ENCODE results near the gene PLEKHM3.

Gene PLEKHM3

DNA sequence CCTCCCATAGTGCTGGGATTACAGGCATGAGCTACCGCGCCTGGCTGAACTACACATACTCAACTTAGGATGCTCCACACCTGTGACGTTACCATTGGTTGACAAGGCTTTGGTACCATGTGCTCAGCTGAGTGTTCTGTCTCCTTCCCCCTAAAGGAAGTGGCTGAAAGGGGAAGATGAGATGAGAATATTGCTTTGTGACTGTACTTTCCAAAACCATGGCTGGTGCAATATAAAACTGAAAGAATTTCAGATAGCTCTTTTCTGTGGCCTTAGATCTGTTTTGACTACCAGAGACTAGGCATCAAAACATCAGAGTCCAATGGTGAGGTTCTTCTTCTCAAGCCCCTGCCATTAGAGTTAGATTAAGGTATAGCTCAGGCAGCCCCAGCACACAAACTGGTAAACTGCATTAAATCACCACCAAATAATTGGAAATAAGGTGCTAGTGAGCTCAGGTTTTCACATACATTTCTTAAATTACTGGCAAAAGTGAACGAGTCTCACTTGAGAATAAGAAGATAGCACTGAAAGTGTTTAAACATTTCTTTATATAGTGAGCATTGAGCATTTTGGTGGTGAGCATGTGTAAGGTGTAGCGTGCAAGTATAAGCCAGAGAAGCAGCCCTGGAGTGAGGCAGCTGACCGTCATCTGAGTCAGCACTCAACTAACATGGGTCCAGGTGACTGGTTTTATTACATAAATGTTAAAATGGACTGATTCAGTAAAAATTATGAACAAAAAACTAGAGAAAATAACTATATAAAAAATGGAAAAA lies 142.1 kb downstream of the PLEKHM3 start:
- H3K9me3 ChIP-seq (ENCODE audit: insufficient read depth, low read length): no peaks in the 10 kb centered on the region
- H3K27me3 ChIP-seq (ENCODE audit: insufficient read depth, insufficient read length): no peaks in the 10 kb centered on the region
- H3K9ac ChIP-seq (ENCODE audit: insufficient read length, low read depth): no peak overlapping the region
- H3K4me1 ChIP-seq (ENCODE audit: insufficient read depth, insufficient read length): no peaks in the 10 kb centered on the region
- no peak for DNase-seq (ENCODE audit: low read depth, low spot score)
- no peak for TF ChIP-seq SUZ12 (IDR thresholded peaks at IDR 0.05; ENCODE audit: extremely low read depth, insufficient read depth, insufficient read length)
- no peak for TF ChIP-seq YY1 (IDR thresholded peaks at IDR 0.05; ENCODE audit: insufficient read depth, insufficient read length)
- no peak for TF ChIP-seq ZNF274 (IDR thresholded peaks at IDR 0.05; ENCODE audit: low read depth, low read length)
- no peak overlapping the region for H3K4me3 ChIP-seq (ENCODE audit: insufficient read length, low read depth)
- no peaks in the 10 kb centered on the region for H3K36me3 ChIP-seq (ENCODE audit: insufficient read depth, insufficient read length, low read length)

GRCh38 chr2:207881902-207882301 lies 143.4 kb downstream of the PLEKHM3 start:
- DNase-seq (ENCODE audit: low read depth, low spot score): no peak
- Histone ChIP-seq H3K4me3 (ENCODE audit: insufficient read length, low read depth) (no peak overlapping the region), H3K4me1 (ENCODE audit: insufficient read depth, insufficient read length) (no peaks in the 10 kb centered on the region), H3K9ac (ENCODE audit: insufficient read length, low read depth) (no peak overlapping the region), H3K27me3 (ENCODE audit: insufficient read depth, insufficient read length) (no peaks in the 10 kb centered on the region), H3K9me3 (ENCODE audit: insufficient read depth, low read length) (no peaks in the 10 kb centered on the region), H3K36me3 (ENCODE audit: insufficient read depth, insufficient read length, low read length) (no peaks in the 10 kb centered on the region)
- no peak for TF ChIP-seq SUZ12 (IDR thresholded peaks at IDR 0.05; ENCODE audit: extremely low read depth, insufficient read depth, insufficient read length)
- TF ChIP-seq ZNF274 (IDR thresholded peaks at IDR 0.05; ENCODE audit: low read depth, low read length): no peak
- no peak for TF ChIP-seq YY1 (IDR thresholded peaks at IDR 0.05; ENCODE audit: insufficient read depth, insufficient read length)

DNA sequence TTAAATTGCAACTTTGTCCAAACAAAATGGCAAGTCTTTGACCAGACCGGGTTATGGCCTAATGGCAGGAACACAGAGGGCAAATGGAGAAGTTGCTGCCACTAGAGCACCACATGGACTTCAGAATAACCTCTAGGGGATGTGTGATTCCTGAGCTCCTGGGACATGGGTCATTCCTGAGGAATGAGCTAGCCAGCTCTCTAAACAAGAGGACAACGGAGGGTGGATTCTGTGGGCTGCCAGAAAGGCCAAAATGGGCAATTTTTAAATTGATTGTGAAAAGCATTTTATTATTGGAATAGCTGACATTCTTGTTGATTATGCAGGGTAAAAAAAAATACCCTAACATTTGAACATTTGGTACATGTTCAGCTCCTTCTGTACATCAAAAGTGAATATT lies 145.8 kb downstream of the PLEKHM3 start:
- no peak for TF ChIP-seq SUZ12 (IDR thresholded peaks at IDR 0.05; ENCODE audit: extremely low read depth, insufficient read depth, insufficient read length)
- TF ChIP-seq YY1 (IDR thresholded peaks at IDR 0.05; ENCODE audit: insufficient read depth, insufficient read length): no peak
- TF ChIP-seq ZNF274 (IDR thresholded peaks at IDR 0.05; ENCODE audit: low read depth, low read length): no peak
- Histone ChIP-seq H3K9ac (ENCODE audit: insufficient read length, low read depth) (no peak overlapping the region), H3K4me3 (ENCODE audit: insufficient read length, low read depth) (no peak overlapping the region), H3K36me3 (ENCODE audit: insufficient read depth, insufficient read length, low read length) (no peaks in the 10 kb centered on the region), H3K4me1 (ENCODE audit: insufficient read depth, insufficient read length) (no peaks in the 10 kb centered on the region), H3K9me3 (ENCODE audit: insufficient read depth, low read length) (no peaks in the 10 kb centered on the region), H3K27me3 (ENCODE audit: insufficient read depth, insufficient read length) (no peaks in the 10 kb centered on the region)
- DNase-seq (ENCODE audit: low read depth, low spot score): no peak

DNA sequence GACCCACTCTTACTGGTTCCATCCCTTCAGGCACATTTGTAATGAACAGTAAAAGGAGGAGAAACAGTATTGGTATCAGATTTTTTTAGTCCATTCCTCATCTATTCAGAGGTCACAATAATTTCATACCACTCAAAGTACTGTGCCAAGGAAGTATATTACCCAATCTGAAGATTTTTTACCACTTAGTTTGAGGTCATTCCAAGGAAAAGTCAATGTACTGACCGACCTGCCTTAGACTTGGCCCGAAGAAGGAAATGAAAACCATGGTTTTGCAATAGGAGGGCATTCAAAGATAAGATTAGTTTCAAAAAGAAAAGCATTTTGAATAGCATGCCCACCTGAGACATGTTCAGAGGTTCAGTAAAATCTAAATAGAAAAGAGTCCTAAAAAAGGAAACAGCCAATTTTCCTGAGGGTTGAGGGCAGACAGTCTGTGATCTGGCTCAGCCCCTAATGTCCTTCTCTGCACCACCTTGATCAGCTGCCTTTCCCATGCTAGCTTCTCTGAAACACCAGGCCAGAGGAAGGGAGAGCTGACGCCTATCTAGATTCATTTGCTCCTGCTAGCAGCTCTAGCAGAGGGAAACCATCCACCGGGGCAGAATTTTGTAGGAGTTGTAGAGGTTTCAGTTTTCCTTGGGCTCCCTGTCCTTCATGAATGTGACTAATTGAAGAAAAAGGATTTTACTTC lies 148.3 kb downstream of the PLEKHM3 start:
- TF ChIP-seq SUZ12 (IDR thresholded peaks at IDR 0.05; ENCODE audit: extremely low read depth, insufficient read depth, insufficient read length) (no peak), ZNF274 (IDR thresholded peaks at IDR 0.05; ENCODE audit: low read depth, low read length) (no peak), YY1 (IDR thresholded peaks at IDR 0.05; ENCODE audit: insufficient read depth, insufficient read length) (no peak)
- H3K4me3 ChIP-seq (ENCODE audit: insufficient read length, low read depth): no peak overlapping the region

DNA sequence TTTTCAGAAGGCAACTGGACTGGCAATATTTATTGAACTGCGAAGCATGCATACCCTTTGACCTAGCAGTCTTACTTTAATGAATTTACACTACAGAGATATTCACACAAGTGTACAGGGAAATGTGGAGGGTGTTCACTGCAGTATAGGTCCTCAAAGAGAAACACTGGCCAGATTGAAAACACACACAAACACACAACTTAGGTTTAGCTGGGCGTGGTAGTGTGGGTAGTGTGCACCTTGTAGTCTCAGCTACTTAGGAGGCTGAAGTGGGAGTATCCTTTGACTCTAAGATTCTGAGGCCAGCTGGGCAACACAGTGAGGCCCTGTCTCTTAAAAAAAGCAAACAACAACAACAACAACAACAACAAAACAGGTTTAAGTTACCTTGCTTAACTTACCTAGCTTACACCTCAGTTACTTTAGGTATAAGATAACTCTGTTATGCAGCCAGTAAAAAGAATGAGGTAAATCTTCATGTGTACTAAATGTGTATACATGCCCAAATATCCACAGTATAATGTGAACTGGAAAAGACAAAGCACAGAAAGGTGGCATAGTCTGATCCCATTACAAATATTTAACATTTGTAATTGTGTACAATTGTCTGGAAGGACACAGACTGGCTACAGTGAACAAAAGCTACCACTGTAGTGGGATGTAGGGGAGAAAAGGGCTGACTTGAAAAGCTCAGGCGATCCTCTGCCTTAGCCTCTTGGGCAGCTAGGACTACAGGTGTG lies 149.7 kb downstream of the PLEKHM3 start:
- H3K9ac ChIP-seq (ENCODE audit: insufficient read length, low read depth): no peak overlapping the region
- no peaks in the 10 kb centered on the region for H3K36me3 ChIP-seq (ENCODE audit: insufficient read depth, insufficient read length, low read length)
- no peak for TF ChIP-seq YY1 (IDR thresholded peaks at IDR 0.05; ENCODE audit: insufficient read depth, insufficient read length)
- TF ChIP-seq SUZ12 (IDR thresholded peaks at IDR 0.05; ENCODE audit: extremely low read depth, insufficient read depth, insufficient read length): no peak
- TF ChIP-seq ZNF274 (IDR thresholded peaks at IDR 0.05; ENCODE audit: low read depth, low read length): no peak
- no peaks in the 10 kb centered on the region for H3K4me1 ChIP-seq (ENCODE audit: insufficient read depth, insufficient read length)
- H3K9me3 ChIP-seq (ENCODE audit: insufficient read depth, low read length): no peaks in the 10 kb centered on the region
- H3K4me3 ChIP-seq (ENCODE audit: insufficient read length, low read depth): no peak overlapping the region
- no peaks in the 10 kb centered on the region for H3K27me3 ChIP-seq (ENCODE audit: insufficient read depth, insufficient read length)
- DNase-seq (ENCODE audit: low read depth, low spot score): no peak

More for the DNA sequence above, 148.3 kb downstream of the PLEKHM3 start:
- Histone ChIP-seq H3K36me3 (ENCODE audit: insufficient read depth, insufficient read length, low read length) (no peaks in the 10 kb centered on the region), H3K9me3 (ENCODE audit: insufficient read depth, low read length) (no peaks in the 10 kb centered on the region), H3K9ac (ENCODE audit: insufficient read length, low read depth) (no peak overlapping the region), H3K27me3 (ENCODE audit: insufficient read depth, insufficient read length) (no peaks in the 10 kb centered on the region), H3K4me1 (ENCODE audit: insufficient read depth, insufficient read length) (no peaks in the 10 kb centered on the region)
- DNase-seq (ENCODE audit: low read depth, low spot score): no peak

GRCh38 chr2:207873794-207874193 lies 151.5 kb downstream of the PLEKHM3 start:
- no peak for DNase-seq (ENCODE audit: low read depth, low spot score)
- no peaks in the 10 kb centered on the region for H3K9me3 ChIP-seq (ENCODE audit: insufficient read depth, low read length)
- H3K9ac ChIP-seq (ENCODE audit: insufficient read length, low read depth): no peak overlapping the region
- no peak for TF ChIP-seq YY1 (IDR thresholded peaks at IDR 0.05; ENCODE audit: insufficient read depth, insufficient read length)
- no peak for TF ChIP-seq ZNF274 (IDR thresholded peaks at IDR 0.05; ENCODE audit: low read depth, low read length)
- no peaks in the 10 kb centered on the region for H3K4me1 ChIP-seq (ENCODE audit: insufficient read depth, insufficient read length)
- H3K36me3 ChIP-seq (ENCODE audit: insufficient read depth, insufficient read length, low read length): no peaks in the 10 kb centered on the region
- H3K4me3 ChIP-seq (ENCODE audit: insufficient read length, low read depth): no peak overlapping the region
- no peaks in the 10 kb centered on the region for H3K27me3 ChIP-seq (ENCODE audit: insufficient read depth, insufficient read length)

DNA sequence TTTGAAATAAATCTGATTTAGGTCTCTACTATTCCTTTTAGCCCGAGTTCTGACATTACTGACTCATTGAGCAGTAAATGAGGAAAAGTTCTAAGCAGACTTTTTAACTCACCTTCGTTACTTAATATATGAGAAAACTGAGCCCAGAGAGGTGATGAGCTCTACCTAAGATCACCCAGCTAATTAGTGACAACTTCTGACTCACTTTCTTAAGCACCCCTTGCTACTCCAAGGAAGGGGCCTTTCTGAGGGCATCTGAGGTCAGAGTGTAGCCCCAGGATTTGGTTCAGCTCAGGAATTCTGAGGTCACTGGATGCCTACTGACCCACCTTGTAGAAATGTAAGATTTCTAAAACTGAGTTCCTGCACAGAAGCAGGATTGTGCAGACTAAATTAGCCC lies 153.4 kb downstream of the PLEKHM3 start:
- TF ChIP-seq SUZ12 (IDR thresholded peaks at IDR 0.05; ENCODE audit: extremely low read depth, insufficient read depth, insufficient read length): no peak
- no peak for DNase-seq (ENCODE audit: low read depth, low spot score)
- Histone ChIP-seq H3K9me3 (ENCODE audit: insufficient read depth, low read length) (no peaks in the 10 kb centered on the region), H3K9ac (ENCODE audit: insufficient read length, low read depth) (no peak overlapping the region), H3K4me3 (ENCODE audit: insufficient read length, low read depth) (no peak overlapping the region), H3K36me3 (ENCODE audit: insufficient read depth, insufficient read length, low read length) (no peaks in the 10 kb centered on the region), H3K27me3 (ENCODE audit: insufficient read depth, insufficient read length) (no peaks in the 10 kb centered on the region), H3K4me1 (ENCODE audit: insufficient read depth, insufficient read length) (no peaks in the 10 kb centered on the region)
